ENCODE results near the gene TMEM143.
A peak's percentile ranks its signal among the peaks of the same experiment; 100 is the strongest.
"Not testable (repeated sequence)": the region's sequence is repeated elsewhere in the genome, so short reads cannot be mapped to it uniquely, and the experiment has no call there.

TMEM143 gene

GRCh38 chr19:48325265-48325910 is 38.4 kb downstream of the TMEM143 start, which contains the start of gene EMP3:
TSS of gene EMP3 (plus strand) at chr19:48325552. CDS start at chr19:48326845, 1,293 bp downstream.
- DNase-seq = peak; percentile 62

- peak; percentile 98 for DNase-seq
Observed at GRCh38 chr19:48321622-48322591, 41.8 kb downstream of the TMEM143 start.

- DNase-seq = peak; percentile 83
Observed at GRCh38 chr19:48321372-48321621, 42.4 kb downstream of the TMEM143 start.

GRCh38 chr19:48319647-48320541 is 43.8 kb downstream of the TMEM143 start:
- DNase-seq = peak; percentile 53

GRCh38 chr19:48318286-48318987 is 45.3 kb downstream of the TMEM143 start:
- no peak for DNase-seq

- not testable (repeated sequence) for DNase-seq
Observed at GRCh38 chr19:48317708-48317960, 46.1 kb downstream of the TMEM143 start.

GRCh38 chr19:48315712-48316111 is 48.0 kb downstream of the TMEM143 start:
- no peak for DNase-seq

- DNase-seq = no peak
Observed at GRCh38 chr19:48311384-48311783, 52.4 kb downstream of the TMEM143 start.

- DNase-seq = no peak
Observed at GRCh38 chr19:48310227-48310626, 53.5 kb downstream of the TMEM143 start.

GRCh38 chr19:48309731-48310130 is 54.0 kb downstream of the TMEM143 start:
- not testable (repeated sequence) for DNase-seq

- DNase-seq = no peak
Observed at GRCh38 chr19:48308631-48309586, 54.8 kb downstream of the TMEM143 start.

- DNase-seq = no peak
Observed at GRCh38 chr19:48303866-48304265, 59.9 kb downstream of the TMEM143 start.

- DNase-seq = no peak
Observed at GRCh38 chr19:48303367-48303766, 60.4 kb downstream of the TMEM143 start.

GRCh38 chr19:48302600-48302959 is 61.2 kb downstream of the TMEM143 start:
- no peak for DNase-seq

GRCh38 chr19:48301886-48302599 is 61.7 kb downstream of the TMEM143 start:
- DNase-seq = no peak

GRCh38 chr19:48297975-48298374 is 65.8 kb downstream of the TMEM143 start:
- no peak for DNase-seq

GRCh38 chr19:48296963-48297734 is 66.6 kb downstream of the TMEM143 start:
- no peak for DNase-seq

- no peak for DNase-seq
Observed at GRCh38 chr19:48295458-48295857, 68.3 kb downstream of the TMEM143 start.

GRCh38 chr19:48292798-48293197 is 70.9 kb downstream of the TMEM143 start:
- DNase-seq = peak; percentile 6

- DNase-seq = not testable (repeated sequence)
Observed at GRCh38 chr19:48291489-48291815, 72.3 kb downstream of the TMEM143 start.
